H9 (cell line): Measurements from ENCODE around the gene LRMDA. TPM values are rescaled to one million over a fixed set of nuclear protein-coding genes. Genes with fewer than 3 reads are reported as not detected.

Experiments
- DNase-seq: peaks from one replicate; pipeline ENCODE4 v3.0.0-alpha.2; 2017
- H2AFZ ChIP-seq: one replicate; pipeline ENCODE4 v1.6.1; 2013; ENCODE audit warnings: mild to moderate bottlenecking, low read length, control low read depth, moderate library complexity
- H2AK5ac ChIP-seq: 2 replicates; pipeline ENCODE4 v1.6.1; 2013; ENCODE audit warnings: low read length, control low read depth, mixed read lengths; ENCODE audit not compliant: insufficient read length
- H2BK120ac ChIP-seq: one replicate; pipeline ENCODE4 v1.6.1; 2013; ENCODE audit warnings: low read depth, mild to moderate bottlenecking, low read length, control low read depth, inconsistent platforms; ENCODE audit not compliant: poor library complexity, severe bottlenecking
- H2BK12ac ChIP-seq: 2 replicates; pipeline ENCODE4 v1.6.1; 2013; ENCODE audit warnings: low read length, control low read depth, mixed read lengths, low read depth; ENCODE audit not compliant: insufficient read length
- H2BK15ac ChIP-seq: 2 replicates; pipeline ENCODE4 v1.6.1; 2013; ENCODE audit warnings: low read depth, low read length, control low read depth
- H2BK20ac ChIP-seq: one replicate; pipeline ENCODE4 v1.6.1; 2013; ENCODE audit warnings: low read depth, mild to moderate bottlenecking, low read length, control low read depth, inconsistent platforms; ENCODE audit not compliant: poor library complexity, severe bottlenecking
- H2BK5ac ChIP-seq: 2 replicates; pipeline ENCODE4 v1.6.1; 2013; ENCODE audit warnings: low read length, control low read depth, mixed read lengths; ENCODE audit not compliant: insufficient read length
- H3K14ac ChIP-seq: 2 replicates; pipeline ENCODE4 v1.6.1; 2013; ENCODE audit warnings: low read length, control low read depth; ENCODE audit not compliant: insufficient read depth
- H3K18ac ChIP-seq: 2 replicates; pipeline ENCODE4 v1.6.1; 2013; ENCODE audit warnings: low read depth, mild to moderate bottlenecking, mixed read lengths, low read length, control low read depth; ENCODE audit not compliant: insufficient read length
- H3K23ac ChIP-seq: 2 replicates; pipeline ENCODE4 v1.6.1; 2013; ENCODE audit warnings: low read length, control low read depth, mixed read lengths, low read depth; ENCODE audit not compliant: insufficient read length
- H3K23me2 ChIP-seq: 2 replicates; pipeline ENCODE4 v1.6.1; 2013; ENCODE audit warnings: low read depth, mild to moderate bottlenecking, mixed read lengths, low read length, control low read depth; ENCODE audit not compliant: insufficient read length, poor library complexity, severe bottlenecking
- H3K27ac ChIP-seq: 2 replicates; pipeline ENCODE4 v1.5.1; 2013; ENCODE audit warnings: low read length, control low read depth, mixed read lengths, low read depth; ENCODE audit not compliant: insufficient read length
- H3K27me3 ChIP-seq: 2 replicates; pipeline ENCODE4 v1.6.1; 2013; ENCODE audit warnings: low read length, control low read depth, inconsistent platforms; ENCODE audit not compliant: insufficient read depth
- H3K4ac ChIP-seq: 2 replicates; pipeline ENCODE4 v1.6.1; 2013; ENCODE audit warnings: low read depth, mild to moderate bottlenecking, control low read depth, inconsistent platforms, low read length, moderate library complexity
- H3K4me1 ChIP-seq: 2 replicates; pipeline ENCODE4 v1.6.1; 2013; ENCODE audit warnings: low read length, control low read depth, inconsistent platforms; ENCODE audit not compliant: insufficient read depth
- H3K4me2 ChIP-seq: 2 replicates; pipeline ENCODE4 v1.6.1; 2013; ENCODE audit warnings: low read length, control low read depth, mixed read lengths; ENCODE audit not compliant: insufficient read length, insufficient read depth
- H3K56ac ChIP-seq: 2 replicates; pipeline ENCODE4 v1.6.1; 2013; ENCODE audit warnings: low read depth, mild to moderate bottlenecking, mixed read lengths, low read length, control low read depth; ENCODE audit not compliant: insufficient read length
- H3K79me1 ChIP-seq: 2 replicates; pipeline ENCODE4 v1.6.1; 2013; ENCODE audit warnings: low read depth, mild to moderate bottlenecking, moderate library complexity, low read length, control low read depth, inconsistent platforms; ENCODE audit not compliant: insufficient read depth, poor library complexity, severe bottlenecking
- H3K79me2 ChIP-seq: 2 replicates; pipeline ENCODE4 v1.6.1; 2013; ENCODE audit warnings: low read length, control low read depth, inconsistent platforms; ENCODE audit not compliant: insufficient read depth
- H3K9ac ChIP-seq: 2 replicates; pipeline ENCODE4 v1.6.1; 2013; ENCODE audit warnings: low read length, control low read depth, mixed read lengths; ENCODE audit not compliant: insufficient read length; ENCODE audit errors: extremely low read depth
- H3K9me3 ChIP-seq: one replicate; pipeline ENCODE4 v1.6.1; 2013; ENCODE audit warnings: low read depth, low read length, inconsistent platforms; ENCODE audit not compliant: control insufficient read depth
- H3T11ph ChIP-seq: one replicate; pipeline ENCODE4 v1.6.1; 2013; ENCODE audit warnings: mild to moderate bottlenecking, low read length, control low read depth, inconsistent platforms
- H4K20me1 ChIP-seq: one replicate; pipeline ENCODE4 v1.6.1; 2013; ENCODE audit not compliant: control insufficient read depth, insufficient read length, insufficient read depth
- H4K5ac ChIP-seq: 2 replicates; pipeline ENCODE4 v1.6.1; 2013; ENCODE audit warnings: low read depth, mild to moderate bottlenecking, mixed read lengths, low read length, control low read depth; ENCODE audit not compliant: insufficient read length
- H4K8ac ChIP-seq: replicated peaks from 2 replicates; pipeline ENCODE4 v1.6.1; 2013; ENCODE audit warnings: low read length, control low read depth, mixed read lengths, low read depth; ENCODE audit not compliant: insufficient read length
- H4K91ac ChIP-seq: 2 replicates; pipeline ENCODE4 v1.6.1; 2013; ENCODE audit warnings: low read depth, mild to moderate bottlenecking, moderate library complexity, mixed read lengths, low read length, control low read depth; ENCODE audit not compliant: insufficient read length
- H3K27ac Mint-ChIP-seq, 3 experiments: 2 replicates in 2 of 3; 3 replicates in 1 of 3; pipeline ENCODE4 v1.8.0; 2020 to 2021; ENCODE audit warnings: mixed read lengths in 3 of 3, mild to moderate bottlenecking in 1 of 3, moderate library complexity in 1 of 3
- H3K27me3 Mint-ChIP-seq: 2 replicates; pipeline ENCODE4 v1.8.0; 2021; ENCODE audit warnings: low read depth, mild to moderate bottlenecking, moderate library complexity, mixed read lengths
- H3K36me3 Mint-ChIP-seq, 3 experiments: 2 replicates in 2 of 3; 3 replicates in 1 of 3; pipeline ENCODE4 v1.8.0; 2020 to 2021; ENCODE audit warnings: low read depth in 3 of 3, mixed read lengths in 3 of 3; ENCODE audit not compliant: insufficient read depth in 1 of 3
- H3K4me1 Mint-ChIP-seq, 2 experiments: 2 replicates each; pipeline ENCODE4 v1.8.0; 2020; ENCODE audit warnings: mixed read lengths in 2 of 2
- H3K4me3 Mint-ChIP-seq, 2 experiments: 2 replicates in 1 of 2; 3 replicates in 1 of 2; pipeline ENCODE4 v1.8.0; 2020 to 2021; ENCODE audit warnings: mild to moderate bottlenecking in 2 of 2, mixed read lengths in 2 of 2, moderate library complexity in 1 of 2
- H3K9me3 Mint-ChIP-seq, 2 experiments: 2 replicates in 1 of 2; 3 replicates in 1 of 2; pipeline ENCODE4 v1.8.0; 2020; ENCODE audit warnings: mild to moderate bottlenecking in 2 of 2, mixed read lengths in 2 of 2, moderate library complexity in 1 of 2
- WGBS: extraction: QIAGEN DNeasy Blood & Tissue Kit; methylation state at CpG from one replicate; pipeline ENCODE4 v1.1.7; 2013; ENCODE audit warnings: missing lambda C conversion rate, low lambda C conversion rate, mixed read lengths; ENCODE audit not compliant: insufficient read length; ENCODE audit errors: extremely low coverage; 5-methylcytosine and 5-hydroxymethylcytosine counted together
- total RNA-seq: library from RNA; stranded (reverse); gene quantifications from 2 replicates; pipeline ENCODE4 v1.2.1, GENCODE V29; 2021
- TF ChIP-seq, protein P1 (sequence below): fragments of 200-600 bp; sonication (generic); conservative IDR thresholded peaks from 3 replicates; pipeline ENCODE4 v1.8.0; 2021; ENCODE audit warnings: antibody characterized with exemption, mild to moderate bottlenecking

Gene LRMDA
- total RNA-seq, 1 experiment from 2014 or later = 1.8 TPM

DNA sequence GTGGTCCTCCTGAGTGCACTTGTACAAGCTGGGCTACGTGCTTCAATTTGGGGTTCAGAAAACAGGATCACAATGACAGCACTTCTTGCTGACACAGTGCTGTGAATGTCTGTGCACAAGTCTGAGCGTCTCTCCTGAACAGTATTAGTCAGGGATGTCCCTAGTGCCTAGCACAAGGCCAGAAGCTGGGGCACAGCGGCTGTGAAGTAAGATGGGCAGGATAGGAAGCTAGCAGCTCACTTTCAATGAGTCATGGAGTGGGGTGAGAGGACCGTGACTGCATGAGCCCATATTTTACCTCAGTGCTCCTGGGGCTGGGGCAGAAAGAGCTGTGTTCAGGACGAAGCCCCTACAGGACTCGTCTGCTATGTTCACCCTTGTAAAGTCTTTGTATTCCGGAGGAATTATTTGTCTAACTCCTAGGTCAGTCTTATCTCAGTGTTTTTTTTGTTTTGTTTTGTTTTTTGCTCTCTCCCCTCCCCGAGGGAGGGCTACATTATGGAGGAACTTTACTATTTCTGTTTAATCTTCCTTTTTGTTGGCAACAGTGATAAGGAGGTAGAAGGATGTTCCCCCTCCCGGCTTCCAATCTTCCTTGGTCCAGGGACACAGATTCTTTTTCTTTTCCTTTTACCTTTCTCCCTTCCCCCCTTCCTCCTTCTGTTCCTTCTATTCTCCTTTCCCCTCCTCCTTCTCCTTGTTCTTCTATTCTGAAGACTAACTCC, 2.8 kb upstream of the LRMDA start:
- Histone ChIP-seq H4K20me1 (no peaks in the 10 kb centered on the region), H4K8ac (no peak overlapping the region), H3K27me3 (peaks cover 55% of the 10 kb centered on the region), H3K56ac (no peak overlapping the region), H3K14ac (no peak overlapping the region), H3K4me2 (no peak overlapping the region), H2BK15ac (no peak overlapping the region), H3K9ac (no peak overlapping the region), H2AFZ (no peak overlapping the region), H2BK120ac (no peak overlapping the region), H3K9me3 (no peaks in the 10 kb centered on the region), H3K79me2 (no peaks in the 10 kb centered on the region), H3T11ph (no peak overlapping the region), H2AK5ac (no peak overlapping the region), H4K5ac (no peak overlapping the region), H3K18ac (no peak overlapping the region), H3K27ac (no peak overlapping the region), H3K23ac (no peak overlapping the region), H2BK20ac (no peak overlapping the region), H3K4ac (no peak overlapping the region), H3K4me1 (no peaks in the 10 kb centered on the region), H4K91ac (no peak overlapping the region), H2BK12ac (no peak overlapping the region), H3K23me2 (no peaks in the 10 kb centered on the region), H2BK5ac (no peak overlapping the region), H3K79me1 (no peaks in the 10 kb centered on the region)
- TF ChIP-seq, protein P1, sequence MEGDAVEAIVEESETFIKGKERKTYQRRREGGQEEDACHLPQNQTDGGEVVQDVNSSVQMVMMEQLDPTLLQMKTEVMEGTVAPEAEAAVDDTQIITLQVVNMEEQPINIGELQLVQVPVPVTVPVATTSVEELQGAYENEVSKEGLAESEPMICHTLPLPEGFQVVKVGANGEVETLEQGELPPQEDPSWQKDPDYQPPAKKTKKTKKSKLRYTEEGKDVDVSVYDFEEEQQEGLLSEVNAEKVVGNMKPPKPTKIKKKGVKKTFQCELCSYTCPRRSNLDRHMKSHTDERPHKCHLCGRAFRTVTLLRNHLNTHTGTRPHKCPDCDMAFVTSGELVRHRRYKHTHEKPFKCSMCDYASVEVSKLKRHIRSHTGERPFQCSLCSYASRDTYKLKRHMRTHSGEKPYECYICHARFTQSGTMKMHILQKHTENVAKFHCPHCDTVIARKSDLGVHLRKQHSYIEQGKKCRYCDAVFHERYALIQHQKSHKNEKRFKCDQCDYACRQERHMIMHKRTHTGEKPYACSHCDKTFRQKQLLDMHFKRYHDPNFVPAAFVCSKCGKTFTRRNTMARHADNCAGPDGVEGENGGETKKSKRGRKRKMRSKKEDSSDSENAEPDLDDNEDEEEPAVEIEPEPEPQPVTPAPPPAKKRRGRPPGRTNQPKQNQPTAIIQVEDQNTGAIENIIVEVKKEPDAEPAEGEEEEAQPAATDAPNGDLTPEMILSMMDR = no peak
- Mint-ChIP-seq H3K4me1 (peaks cover 28 to 37% of the 10 kb centered on the region in 2 experiments), H3K9me3 (no peaks in the 10 kb centered on the region; a peak in 2 of 5 replicates), H3K4me3 (no peak overlapping the region), H3K27me3 (peaks cover 95% of the 10 kb centered on the region), H3K36me3 (no peaks in the 10 kb centered on the region), H3K27ac (no peak overlapping the region; a peak in 1 of 7 replicates)
- DNase-seq = no peak
- WGBS = no CpG with 5 or more reads among the region's 9 CpGs
